ENCODE results near the gene TP53BP2. TPM values are rescaled to one million over a fixed set of nuclear protein-coding genes. Genes with fewer than 3 reads are reported as not detected.

Gene TP53BP2
- total and polyA plus RNA-seq, 11 donors: 4.6 to 44.8 (median 22.3) TPM

GRCh38 chr1:223840254-223840653 lies 5.5 kb downstream of the TP53BP2 start:
- intact Hi-C loops (cut with DNase I): loop anchor here in 1 of 10 donors (10.0 kb wide), 1 partner anchor 135 kb away; no protein-coding TSS in a partner anchor
- Histone ChIP-seq H3K4me1 (peaks cover 0 to 86% (median 61%) of the 10 kb centered on the region in 12 donors), H3K36me3 (no peaks in the 10 kb centered on the region), H3K9me3 (no peaks in the 10 kb centered on the region), H3K27ac (peak overlapping the region in 2 of 12 donors; percentile 3 to 32), H3K4me3 (no peak overlapping the region), H3K27me3 (no peaks in the 10 kb centered on the region)
- DNase-seq (no peak), ATAC-seq (no peak)
- TF ChIP-seq POLR2A (IDR thresholded peaks at IDR 0.05): no peak
- TF ChIP-seq CTCF (IDR thresholded peaks at IDR 0.05): no peak

- intact Hi-C loops (cut with DNase I): no loop called here
- WGBS, 4 donors: 60 to 74% (median 62%) methylated on average over 5 of the region's 5 CpGs
- H3K27me3 ChIP-seq: no peaks in the 10 kb centered on the region
- no peaks in the 10 kb centered on the region for H3K36me3 ChIP-seq
- TF ChIP-seq POLR2A (IDR thresholded peaks at IDR 0.05) (no peak), CTCF (IDR thresholded peaks at IDR 0.05) (no peak)
- no peak overlapping the region for H3K4me3 ChIP-seq
- H3K27ac ChIP-seq: no peak overlapping the region
- ATAC-seq: no peak
- no peak for DNase-seq
- no peaks in the 10 kb centered on the region for H3K9me3 ChIP-seq
- H3K4me1 ChIP-seq: peaks cover 0 to 88% (median 59%) of the 10 kb centered on the region in 12 donors
Observed at GRCh38 chr1:223838125-223838854, 7.5 kb downstream of the TP53BP2 start.

- H3K4me3 ChIP-seq: no peak overlapping the region
- no peaks in the 10 kb centered on the region for H3K36me3 ChIP-seq
- intact Hi-C loops (cut with DNase I): no loop called here
- H3K4me1 ChIP-seq: peaks cover 0 to 88% (median 58%) of the 10 kb centered on the region in 12 donors
- no peaks in the 10 kb centered on the region for H3K9me3 ChIP-seq
- H3K27ac ChIP-seq: peak overlapping the region in 1 of 12 donors; percentile 7
- ATAC-seq: no peak
- no peak for DNase-seq
- TF ChIP-seq POLR2A (IDR thresholded peaks at IDR 0.05): no peak
- no peaks in the 10 kb centered on the region for H3K27me3 ChIP-seq
- 55 to 62% (median 58%) methylated on average over 10 of the region's 10 CpGs for WGBS, 4 donors
Observed at GRCh38 chr1:223837687-223838086, 8.1 kb downstream of the TP53BP2 start.

GRCh38 chr1:223837206-223837605 lies 8.5 kb downstream of the TP53BP2 start:
- Histone ChIP-seq H3K27me3 (no peaks in the 10 kb centered on the region), H3K27ac (peak overlapping the region in 1 of 12 donors; percentile 7), H3K4me3 (no peak overlapping the region), H3K9me3 (no peaks in the 10 kb centered on the region), H3K36me3 (no peaks in the 10 kb centered on the region), H3K4me1 (peaks cover 0 to 88% (median 60%) of the 10 kb centered on the region in 12 donors)
- DNase-seq (no peak), ATAC-seq (peak in 3 of 4 donors; percentile 38 to 47 (median 43))
- intact Hi-C loops (cut with DNase I): no loop called here
- 28 to 38% (median 32%) methylated on average over 1 of the region's 1 CpG for WGBS, 4 donors
- TF ChIP-seq POLR2A (IDR thresholded peaks at IDR 0.05) (no peak), CTCF (IDR thresholded peaks at IDR 0.05) (no peak)
